AG04449 (cell line): ENCODE results near the gene ALX4.

Experiments
- CTCF ChIA-PET: fragments of 350-600 bp; formaldehyde crosslinking; extraction: SDS; loops from one replicate; lab custom pipeline; 2021; ENCODE audit warnings: antibody characterized with exemption; lab: Yijun Ruan, JAX
- POLR2A ChIA-PET: fragments of 400-600, 350-600 bp; formaldehyde crosslinking; extraction: SDS; loops from one replicate; lab custom pipeline; 2020; ENCODE audit warnings: antibody characterized with exemption, inconsistent platforms; lab: Yijun Ruan, JAX
- DNase-seq: peaks from one replicate; pipeline ENCODE4 v3.0.0-alpha.2; 2010; ENCODE audit warnings: low read depth, low spot score
- H3K4me3 ChIP-seq: 2 replicates; pipeline ENCODE4 v1.5.1; 2011; ENCODE audit warnings: low read depth, mild to moderate bottlenecking, control low read depth, low read length
- TF ChIP-seq, protein P1 (sequence below): IDR thresholded peaks from one replicate; pipeline ENCODE4 v1.5.1; 2011; ENCODE audit warnings: mild to moderate bottlenecking, moderate library complexity, low read length, control low read depth, inconsistent platforms; ENCODE audit not compliant: insufficient read depth; ENCODE audit errors: missing control alignments

ALX4 gene

DNA sequence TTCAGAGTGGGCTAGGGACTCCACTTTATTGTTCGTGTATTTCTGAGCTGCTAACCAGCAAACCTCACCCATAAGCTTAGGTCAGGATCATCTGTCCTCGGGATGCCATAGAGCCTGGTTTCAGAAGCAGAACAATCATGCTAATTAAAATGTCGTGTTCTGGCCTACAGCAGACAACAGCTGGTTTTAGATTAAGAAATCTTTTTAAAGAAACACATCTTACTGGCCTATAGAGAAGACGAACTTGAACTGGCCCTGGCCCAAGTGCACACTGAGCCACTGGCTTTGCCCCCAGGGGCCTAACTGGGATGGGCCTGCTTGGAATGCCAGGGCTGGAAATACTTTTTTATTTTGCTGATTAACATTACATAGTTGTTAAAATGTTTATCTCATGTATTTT lies 63.2 kb downstream of the ALX4 start:
- no peak for DNase-seq
- H3K4me3 ChIP-seq: no peak overlapping the region
- CTCF ChIA-PET: interaction anchor here (1.1 to 2.5 kb wide), 3 partner anchors 12 to 16 kb away, joined by 3 to 13 read pairs (median 6); no protein-coding TSS in a partner anchor
- TF ChIP-seq, protein P1, sequence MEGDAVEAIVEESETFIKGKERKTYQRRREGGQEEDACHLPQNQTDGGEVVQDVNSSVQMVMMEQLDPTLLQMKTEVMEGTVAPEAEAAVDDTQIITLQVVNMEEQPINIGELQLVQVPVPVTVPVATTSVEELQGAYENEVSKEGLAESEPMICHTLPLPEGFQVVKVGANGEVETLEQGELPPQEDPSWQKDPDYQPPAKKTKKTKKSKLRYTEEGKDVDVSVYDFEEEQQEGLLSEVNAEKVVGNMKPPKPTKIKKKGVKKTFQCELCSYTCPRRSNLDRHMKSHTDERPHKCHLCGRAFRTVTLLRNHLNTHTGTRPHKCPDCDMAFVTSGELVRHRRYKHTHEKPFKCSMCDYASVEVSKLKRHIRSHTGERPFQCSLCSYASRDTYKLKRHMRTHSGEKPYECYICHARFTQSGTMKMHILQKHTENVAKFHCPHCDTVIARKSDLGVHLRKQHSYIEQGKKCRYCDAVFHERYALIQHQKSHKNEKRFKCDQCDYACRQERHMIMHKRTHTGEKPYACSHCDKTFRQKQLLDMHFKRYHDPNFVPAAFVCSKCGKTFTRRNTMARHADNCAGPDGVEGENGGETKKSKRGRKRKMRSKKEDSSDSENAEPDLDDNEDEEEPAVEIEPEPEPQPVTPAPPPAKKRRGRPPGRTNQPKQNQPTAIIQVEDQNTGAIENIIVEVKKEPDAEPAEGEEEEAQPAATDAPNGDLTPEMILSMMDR: no peak
- POLR2A ChIA-PET: no interaction called here

DNA sequence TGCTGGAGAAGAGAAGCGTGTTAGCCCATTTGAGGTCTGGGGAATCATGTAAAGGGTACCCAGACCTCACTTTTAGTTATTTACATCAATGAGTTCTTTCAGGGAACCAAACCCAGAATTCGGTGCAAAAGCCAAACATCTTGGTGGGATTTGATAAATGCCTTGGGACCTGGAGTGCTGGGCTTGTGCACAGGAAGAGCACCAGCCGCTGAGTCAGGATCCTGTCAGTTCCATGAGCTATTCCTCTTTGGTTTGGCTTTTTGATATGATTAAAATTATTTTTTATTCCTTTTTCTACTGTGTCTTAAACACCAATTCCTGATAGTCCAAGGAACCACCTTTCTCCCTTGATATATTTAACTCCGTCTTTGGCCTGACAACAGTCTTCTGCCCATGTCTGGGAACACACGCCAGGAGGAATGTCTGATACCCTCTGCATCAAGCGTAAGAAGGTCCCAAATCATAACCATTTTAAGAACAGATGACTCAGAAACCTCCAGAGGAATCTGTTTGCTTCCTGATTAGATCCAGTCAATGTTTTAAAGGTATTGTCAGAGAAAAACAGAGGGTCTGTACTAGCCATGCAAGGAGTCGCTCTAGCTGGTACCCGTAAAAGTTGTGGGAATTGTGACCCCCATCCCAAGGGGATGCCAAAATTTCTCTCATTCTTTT lies 65.2 kb downstream of the ALX4 start:
- no peak overlapping the region for H3K4me3 ChIP-seq
- ChIA-PET POLR2A (no interaction called here), CTCF (interaction anchor here (1.1 to 2.7 kb wide), 3 partner anchors 9 to 111 kb away, joined by 3 to 8 read pairs (median 3); no protein-coding TSS in a partner anchor)
- TF ChIP-seq, protein P1: no peak
- DNase-seq: no peak

DNA sequence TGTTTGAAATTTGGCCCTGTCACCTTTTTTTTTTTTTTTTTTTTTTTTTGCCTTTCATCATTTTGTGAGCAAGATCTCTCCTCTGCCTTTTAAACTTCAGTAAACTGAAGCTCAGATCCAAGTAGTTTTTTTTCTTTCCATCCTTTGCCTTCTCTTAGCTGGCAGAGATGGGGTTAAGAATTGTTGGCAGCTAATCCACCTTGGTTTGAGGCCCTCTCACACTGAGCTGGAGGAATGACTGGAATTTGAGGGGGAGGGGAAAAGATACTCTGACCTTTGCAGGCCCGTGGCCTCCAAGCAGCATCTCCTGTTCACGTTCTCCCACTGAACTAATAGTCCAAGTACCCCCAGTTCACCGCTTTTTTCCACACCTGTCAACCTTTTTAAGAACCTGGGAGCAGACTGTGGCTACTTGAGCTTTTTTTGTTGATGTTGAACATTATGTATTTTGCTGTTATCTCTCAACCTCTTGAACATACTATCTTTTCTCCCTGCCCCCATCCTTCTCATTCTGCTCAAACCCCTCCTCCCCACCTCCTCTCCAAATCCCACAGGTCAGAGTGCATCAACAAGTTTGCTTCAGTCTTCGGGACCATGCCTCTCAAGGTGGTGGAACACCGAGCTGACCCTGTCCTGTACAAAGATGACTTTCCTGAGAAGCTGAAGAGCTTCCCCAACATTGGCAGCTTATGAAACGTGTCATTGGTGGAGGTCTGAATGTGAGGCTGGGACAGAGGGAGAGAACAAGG lies 66.2 kb downstream of the ALX4 start:
- CTCF ChIA-PET: interaction anchor here (1.0 to 2.7 kb wide), 6 partner anchors 8 to 148 kb away, joined by 3 to 8 read pairs (median 4); partner anchors contain the start of gene EXT2
- DNase-seq: no peak
- TF ChIP-seq, protein P1: no peak
- POLR2A ChIA-PET: interaction anchor here (0.7 to 1.0 kb wide), 3 partner anchors 20 to 26 kb away, joined by 3 to 4 read pairs (median 3); no protein-coding TSS in a partner anchor
- no peak overlapping the region for H3K4me3 ChIP-seq

DNA sequence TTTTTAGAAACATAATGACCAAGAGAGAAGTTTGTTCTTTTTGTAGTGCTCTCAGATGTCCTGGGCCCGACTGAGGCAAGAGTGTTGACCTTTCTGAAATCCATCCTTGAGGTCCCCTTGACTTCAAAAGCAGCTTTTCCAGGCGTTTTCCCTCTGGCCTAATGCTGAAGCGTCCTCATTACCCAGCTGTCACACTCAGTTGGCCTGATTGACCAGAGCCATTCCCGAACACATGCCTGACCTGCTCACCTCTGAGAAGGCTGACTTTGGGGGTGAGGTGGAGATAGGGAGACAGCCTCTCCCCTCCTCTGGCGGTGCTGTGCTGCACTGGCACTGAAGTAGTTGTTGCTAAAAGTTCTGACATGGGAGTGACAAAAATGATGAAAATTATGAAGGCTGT lies 66.9 kb downstream of the ALX4 start:
- DNase-seq: no peak
- no peak overlapping the region for H3K4me3 ChIP-seq
- TF ChIP-seq, protein P1: no peak
- CTCF ChIA-PET: interaction anchor here (0.8 to 2.7 kb wide), 7 partner anchors 7 to 148 kb away, joined by 3 to 8 read pairs (median 4); partner anchors contain the start of gene EXT2
- POLR2A ChIA-PET: interaction anchor here (0.7 to 1.0 kb wide), 3 partner anchors 20 to 27 kb away, joined by 3 to 4 read pairs (median 3); no protein-coding TSS in a partner anchor

DNA sequence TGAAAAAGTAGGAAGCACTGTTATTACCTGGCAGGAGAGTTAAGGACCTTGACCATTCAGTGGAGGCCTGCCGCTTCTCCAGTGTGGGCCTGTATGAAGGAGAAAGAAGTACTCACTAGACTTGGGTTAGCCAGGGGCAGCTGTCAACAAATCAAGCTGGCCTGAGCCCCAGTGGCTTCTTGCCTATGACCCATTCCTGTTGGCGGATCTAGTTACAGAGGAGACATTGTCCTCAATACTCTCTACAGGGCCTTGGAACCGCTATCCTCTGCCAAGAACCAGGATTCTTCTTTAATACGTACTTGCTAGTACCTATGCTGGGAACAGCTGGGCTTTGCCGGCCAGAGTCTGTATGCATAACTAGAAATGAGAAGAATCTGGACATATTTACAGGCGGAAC lies 68.1 kb downstream of the ALX4 start:
- no peak for DNase-seq
- H3K4me3 ChIP-seq: no peak overlapping the region
- POLR2A ChIA-PET: no interaction called here
- TF ChIP-seq, protein P1: no peak
- CTCF ChIA-PET: interaction anchor here (0.6 to 1.2 kb wide), 2 partner anchors 10 to 47 kb away, joined by 3 to 4 read pairs; no protein-coding TSS in a partner anchor
